SKM-1 (cell line): ENCODE data around the gene FOXC1.

Experiments used
- DNase-seq: peaks from one replicate; lab custom pipeline; 2025; ENCODE audit not compliant: unreplicated experiment; lab: John Stamatoyannopoulos, UW

FOXC1 gene

DNA sequence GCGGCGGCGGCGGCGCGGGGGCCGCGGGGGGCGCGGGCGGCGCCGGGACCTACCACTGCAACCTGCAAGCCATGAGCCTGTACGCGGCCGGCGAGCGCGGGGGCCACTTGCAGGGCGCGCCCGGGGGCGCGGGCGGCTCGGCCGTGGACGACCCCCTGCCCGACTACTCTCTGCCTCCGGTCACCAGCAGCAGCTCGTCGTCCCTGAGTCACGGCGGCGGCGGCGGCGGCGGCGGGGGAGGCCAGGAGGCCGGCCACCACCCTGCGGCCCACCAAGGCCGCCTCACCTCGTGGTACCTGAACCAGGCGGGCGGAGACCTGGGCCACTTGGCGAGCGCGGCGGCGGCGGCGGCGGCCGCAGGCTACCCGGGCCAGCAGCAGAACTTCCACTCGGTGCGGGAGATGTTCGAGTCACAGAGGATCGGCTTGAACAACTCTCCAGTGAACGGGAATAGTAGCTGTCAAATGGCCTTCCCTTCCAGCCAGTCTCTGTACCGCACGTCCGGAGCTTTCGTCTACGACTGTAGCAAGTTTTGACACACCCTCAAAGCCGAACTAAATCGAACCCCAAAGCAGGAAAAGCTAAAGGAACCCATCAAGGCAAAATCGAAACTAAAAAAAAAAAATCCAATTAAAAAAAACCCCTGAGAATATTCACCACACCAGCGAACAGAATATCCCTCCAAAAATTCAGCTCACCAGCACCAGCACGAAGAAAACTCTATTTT is 2.0 kb downstream of the FOXC1 start:
- no peak for DNase-seq

DNA sequence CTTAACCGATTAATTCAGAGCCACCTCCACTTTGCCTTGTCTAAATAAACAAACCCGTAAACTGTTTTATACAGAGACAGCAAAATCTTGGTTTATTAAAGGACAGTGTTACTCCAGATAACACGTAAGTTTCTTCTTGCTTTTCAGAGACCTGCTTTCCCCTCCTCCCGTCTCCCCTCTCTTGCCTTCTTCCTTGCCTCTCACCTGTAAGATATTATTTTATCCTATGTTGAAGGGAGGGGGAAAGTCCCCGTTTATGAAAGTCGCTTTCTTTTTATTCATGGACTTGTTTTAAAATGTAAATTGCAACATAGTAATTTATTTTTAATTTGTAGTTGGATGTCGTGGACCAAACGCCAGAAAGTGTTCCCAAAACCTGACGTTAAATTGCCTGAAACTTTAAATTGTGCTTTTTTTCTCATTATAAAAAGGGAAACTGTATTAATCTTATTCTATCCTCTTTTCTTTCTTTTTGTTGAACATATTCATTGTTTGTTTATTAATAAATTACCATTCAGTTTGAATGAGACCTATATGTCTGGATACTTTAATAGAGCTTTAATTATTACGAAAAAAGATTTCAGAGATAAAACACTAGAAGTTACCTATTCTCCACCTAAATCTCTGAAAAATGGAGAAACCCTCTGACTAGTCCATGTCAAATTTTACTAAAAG is 2.7 kb downstream of the FOXC1 start:
- DNase-seq, result no peak

DNA sequence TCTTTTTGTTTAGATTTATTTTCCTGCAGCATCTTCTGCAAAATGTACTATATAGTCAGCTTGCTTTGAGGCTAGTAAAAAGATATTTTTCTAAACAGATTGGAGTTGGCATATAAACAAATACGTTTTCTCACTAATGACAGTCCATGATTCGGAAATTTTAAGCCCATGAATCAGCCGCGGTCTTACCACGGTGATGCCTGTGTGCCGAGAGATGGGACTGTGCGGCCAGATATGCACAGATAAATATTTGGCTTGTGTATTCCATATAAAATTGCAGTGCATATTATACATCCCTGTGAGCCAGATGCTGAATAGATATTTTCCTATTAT is 3.2 kb downstream of the FOXC1 start:
- no peak for DNase-seq

DNA sequence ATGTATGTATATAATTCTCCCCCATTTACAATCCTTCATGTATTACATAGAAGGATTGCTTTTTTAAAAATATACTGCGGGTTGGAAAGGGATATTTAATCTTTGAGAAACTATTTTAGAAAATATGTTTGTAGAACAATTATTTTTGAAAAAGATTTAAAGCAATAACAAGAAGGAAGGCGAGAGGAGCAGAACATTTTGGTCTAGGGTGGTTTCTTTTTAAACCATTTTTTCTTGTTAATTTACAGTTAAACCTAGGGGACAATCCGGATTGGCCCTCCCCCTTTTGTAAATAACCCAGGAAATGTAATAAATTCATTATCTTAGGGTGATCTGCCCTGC is 3.6 kb downstream of the FOXC1 start:
- no peak for DNase-seq

DNA sequence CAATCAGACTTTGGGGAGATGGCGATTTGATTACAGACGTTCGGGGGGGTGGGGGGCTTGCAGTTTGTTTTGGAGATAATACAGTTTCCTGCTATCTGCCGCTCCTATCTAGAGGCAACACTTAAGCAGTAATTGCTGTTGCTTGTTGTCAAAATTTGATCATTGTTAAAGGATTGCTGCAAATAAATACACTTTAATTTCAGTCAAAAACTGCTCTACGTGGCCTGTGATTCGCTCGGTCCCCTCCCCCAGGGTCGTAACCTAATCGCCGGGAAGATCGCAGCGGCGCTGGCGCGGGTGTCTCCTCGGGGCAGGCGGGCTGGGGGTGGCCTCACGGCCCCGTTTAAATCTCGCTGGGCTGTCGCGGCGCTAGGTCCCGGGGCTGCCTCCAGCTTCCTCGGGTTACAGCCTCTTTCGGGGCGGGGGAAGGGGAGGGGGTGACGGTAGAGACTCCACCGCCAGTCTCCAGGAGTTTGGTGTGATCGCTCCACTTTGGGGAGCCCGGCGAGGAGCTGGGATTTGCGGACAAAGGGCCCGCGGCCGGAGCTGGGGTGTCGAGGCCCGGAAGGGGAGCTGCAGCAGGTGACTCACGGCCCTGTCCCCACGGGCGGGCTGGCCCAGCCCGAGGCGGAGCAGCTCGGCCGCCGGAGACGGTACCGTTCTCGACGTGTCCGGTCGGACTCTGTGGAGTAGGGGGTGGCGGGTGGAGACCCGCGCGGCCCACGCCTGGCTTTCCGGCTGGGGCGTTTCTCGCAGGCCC is 4.2 kb downstream of the FOXC1 start:
- DNase-seq, result no peak

DNA sequence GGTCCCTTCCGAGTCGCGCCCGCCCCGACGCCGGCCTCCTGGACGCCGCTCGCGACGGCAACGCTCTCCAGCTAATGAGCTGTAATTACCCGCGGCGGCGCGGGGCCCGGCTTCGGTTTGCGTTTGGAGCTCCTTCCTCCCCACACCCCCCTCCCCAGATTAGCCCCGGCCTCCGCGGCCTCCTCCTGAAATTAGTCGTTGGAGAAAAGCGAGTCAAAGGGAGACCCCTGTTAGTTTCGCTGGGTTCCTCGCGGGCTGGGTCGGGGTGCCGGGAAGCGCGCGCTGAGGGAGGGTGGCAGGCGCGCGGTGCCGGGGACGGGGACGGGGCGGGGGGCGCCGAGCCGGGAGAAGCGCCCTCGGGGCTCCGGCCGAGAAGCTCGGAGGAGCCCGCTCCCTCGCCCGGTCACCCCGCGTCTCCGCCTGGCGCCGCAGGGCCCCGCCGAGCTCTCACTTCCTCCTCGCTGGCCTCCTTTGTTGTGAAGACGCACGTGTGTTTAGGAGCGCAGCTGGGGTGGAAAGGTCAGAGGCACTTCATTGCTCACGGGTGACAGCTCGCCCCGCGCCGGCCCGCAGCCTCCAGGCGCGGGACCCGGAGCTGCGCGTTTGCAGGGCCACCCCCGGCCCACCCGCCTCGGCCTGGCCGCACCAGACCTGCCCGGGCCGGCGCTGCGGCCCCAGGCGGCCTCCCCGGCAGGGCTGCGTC is 4.9 kb downstream of the FOXC1 start:
- no peak for DNase-seq

DNA sequence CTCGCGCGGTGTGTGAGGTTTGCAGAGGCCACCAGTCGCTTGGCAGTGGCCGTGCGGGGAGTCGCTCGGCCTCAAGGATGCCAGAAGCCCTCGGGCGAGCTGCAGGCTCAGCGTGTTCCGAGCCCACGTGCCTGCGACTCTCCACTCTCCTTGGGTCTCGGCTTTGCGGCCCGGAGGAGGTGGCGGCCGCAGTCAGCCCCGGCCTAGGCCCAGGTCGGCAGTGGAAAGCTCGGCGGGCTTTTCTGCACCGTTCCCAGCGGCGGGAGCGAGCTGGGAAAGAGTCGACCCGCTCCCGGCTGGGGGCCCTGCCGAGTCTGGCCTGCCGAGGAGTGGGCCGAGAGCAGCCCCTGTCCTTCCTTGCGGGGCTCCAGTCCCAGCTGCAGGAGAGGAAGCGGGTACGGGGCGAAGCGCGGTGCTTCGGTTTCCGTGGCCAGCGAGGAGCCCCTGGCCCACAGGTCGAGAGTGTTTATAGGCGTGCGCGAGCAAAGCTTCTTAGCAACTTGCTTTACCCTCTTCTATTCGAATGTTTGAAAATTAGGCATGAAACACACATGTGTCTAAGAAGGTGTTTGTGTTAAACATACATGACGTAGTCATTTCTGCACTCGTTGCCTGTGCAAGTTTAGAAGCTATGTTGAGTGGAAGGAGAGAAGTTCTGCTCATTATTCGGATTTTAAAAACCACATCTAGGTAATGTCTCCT is 5.6 kb downstream of the FOXC1 start:
- DNase-seq, result no peak

DNA sequence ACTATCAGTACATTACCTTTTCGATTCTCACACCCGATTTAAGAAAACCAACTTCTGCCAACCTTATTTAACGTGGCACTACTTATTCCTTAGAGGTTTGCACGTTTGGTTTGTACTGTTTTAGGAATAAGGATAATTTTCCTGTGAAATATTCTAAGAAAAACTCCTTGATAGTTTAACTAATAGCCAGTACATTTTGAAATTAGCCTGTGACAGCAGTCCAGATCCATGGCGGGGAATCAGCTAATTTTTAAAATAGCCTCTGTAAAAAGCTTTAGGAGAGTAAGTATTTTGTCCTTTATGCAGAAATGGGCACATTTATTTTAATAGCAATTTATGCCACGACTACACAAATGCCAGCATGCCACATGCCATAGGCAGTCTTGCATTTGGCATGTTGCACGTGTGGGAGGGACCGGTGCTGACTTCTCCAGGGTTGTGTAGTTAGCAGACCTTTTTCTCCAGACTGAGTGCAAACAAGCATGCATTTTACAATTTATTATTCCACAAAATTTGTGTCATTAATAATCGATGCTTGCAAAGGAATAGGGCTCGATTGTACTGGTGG is 6.2 kb downstream of the FOXC1 start:
- no peak for DNase-seq

DNA sequence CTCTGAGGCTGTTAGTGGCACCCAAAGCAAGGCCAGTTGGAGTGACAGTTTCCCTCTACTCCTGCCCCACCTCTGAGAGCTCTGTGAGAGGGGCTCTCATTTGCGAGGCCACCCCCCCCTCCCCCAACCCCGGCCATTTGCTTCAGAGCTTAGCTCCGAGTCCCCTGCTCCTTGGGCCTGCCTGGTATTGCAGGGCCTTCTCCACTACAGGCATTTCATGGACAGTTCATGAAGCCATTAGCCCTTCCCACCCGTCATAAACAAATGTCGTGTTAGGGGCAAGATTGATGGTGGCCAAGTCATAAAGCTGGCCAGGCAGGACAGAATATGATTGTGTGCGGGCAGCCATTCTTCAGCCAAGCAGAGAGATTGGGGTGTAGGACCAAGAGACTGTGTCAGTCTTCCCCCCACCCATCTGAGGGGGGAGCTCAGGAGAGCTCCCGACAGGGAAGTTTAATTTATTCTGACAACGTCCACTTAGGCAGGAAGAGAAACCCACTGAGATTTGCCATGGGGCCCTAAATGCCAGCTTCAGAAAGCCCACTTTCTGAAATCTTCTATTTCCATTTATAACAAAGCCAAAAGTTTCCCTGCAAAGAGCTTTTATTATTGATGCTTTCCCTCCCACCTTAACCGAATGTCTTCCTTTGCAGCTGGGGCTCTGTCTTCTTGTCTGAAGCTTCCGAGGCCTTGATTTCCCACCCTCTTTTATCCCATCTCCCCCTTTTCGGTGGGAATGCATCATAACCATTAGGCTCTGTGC is 7.2 kb downstream of the FOXC1 start:
- no peak for DNase-seq

DNA sequence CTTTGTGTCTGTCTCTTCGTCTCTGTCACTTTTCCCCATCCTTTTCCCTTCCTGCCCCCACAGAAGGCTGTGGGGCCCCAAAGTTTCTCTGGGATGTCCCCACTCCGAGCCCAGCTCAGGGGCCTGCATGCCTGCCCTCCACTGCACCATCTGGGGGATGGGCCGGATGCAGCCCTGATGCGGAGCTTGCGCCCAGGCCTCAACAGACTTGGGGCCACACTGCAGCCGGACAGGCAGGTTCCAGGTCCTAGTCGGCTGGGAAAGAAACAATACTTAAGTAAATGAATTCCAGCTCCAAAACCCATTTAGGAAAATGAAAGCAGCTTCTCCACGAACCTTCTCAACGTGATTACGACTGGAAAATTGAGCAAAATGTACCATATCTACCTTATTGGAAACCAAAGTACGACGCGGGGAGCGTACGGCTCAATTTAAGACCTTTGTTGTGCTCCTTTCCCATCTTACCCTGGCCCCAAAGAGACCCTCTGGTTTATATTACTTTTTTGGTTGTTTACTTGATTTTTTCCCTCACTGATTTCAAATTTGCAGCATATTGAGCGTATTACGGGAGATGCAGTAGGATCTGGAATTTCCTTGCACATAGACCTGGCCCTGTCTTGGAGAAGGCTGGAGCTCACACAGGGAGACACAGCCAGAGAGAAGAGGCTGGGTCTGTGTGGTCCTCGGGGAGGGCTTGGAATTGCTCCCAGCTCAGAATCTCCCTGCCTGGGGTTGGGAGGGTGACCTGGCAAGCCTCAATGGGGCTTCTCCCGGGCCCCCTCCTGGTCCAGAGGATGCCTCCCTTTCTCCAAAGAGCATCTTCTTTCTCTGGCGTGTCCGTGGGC is 8.0 kb downstream of the FOXC1 start:
- DNase-seq, result no peak

DNA sequence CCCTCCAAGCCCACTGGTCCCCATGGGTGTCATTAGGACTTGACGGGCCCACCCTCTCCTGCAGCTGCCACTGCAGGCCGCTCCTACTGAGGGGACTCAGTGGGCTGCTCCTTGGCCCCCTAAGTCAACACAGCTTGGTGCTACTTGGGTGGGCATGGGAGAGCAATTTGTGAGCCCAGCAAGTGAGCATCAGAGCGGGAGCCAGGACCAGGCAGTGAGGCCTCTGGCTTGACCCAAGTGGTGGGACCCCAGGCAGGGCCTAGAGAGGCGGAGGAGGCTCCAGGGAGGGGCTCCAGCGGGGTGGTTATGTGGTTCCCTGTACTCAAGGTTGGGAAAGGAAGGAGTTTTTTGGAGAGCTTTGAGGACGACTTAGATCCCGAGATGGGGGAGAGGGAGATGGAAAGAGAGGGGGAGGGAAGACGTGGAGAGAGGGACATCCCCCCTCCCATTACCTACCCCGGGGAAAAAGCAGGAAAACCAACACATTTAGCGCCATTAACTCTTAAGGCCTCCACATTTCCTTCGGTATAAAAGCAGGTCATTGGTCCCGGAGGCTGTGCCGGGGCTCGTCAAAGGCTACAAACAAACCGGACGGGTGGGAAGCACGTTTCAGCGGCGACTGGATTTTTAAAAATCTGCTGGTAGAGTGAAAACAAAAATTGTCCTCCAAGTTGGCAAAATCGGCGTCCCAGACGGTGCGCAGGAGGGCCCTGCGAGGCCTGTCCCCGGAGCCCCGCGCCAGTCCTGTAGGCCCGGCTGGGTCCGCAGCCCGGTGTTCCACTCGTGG is 8.8 kb downstream of the FOXC1 start:
- DNase-seq, result no peak

DNA sequence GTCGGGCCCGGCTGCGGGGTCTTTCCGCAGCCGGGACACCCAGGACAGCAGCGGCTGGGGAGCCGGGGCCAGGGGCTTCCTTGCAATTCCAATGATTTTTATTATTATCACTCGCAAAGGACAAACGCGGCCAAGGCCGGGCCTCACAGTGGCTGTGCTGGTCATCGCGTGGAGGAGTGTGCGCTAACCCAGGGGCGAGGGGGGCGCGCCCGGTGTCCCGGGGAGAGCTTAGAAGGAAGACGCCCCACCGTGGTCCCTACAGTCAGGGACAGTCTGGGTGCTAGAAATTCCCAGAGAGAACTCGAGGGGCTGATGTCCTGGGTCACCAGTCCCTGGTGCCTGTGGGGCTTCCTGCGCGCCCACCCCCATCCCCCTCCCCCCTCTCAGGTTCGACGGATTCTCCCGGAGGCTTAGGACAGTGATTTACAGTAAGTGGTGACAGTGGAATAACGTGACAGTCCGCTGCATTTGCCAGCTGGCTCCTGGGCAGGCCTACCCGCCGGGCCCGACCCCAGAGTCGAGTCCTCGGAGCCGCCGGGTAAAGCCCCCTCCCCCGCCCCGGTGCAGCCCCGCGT is 9.5 kb downstream of the FOXC1 start:
- no peak for DNase-seq

DNA sequence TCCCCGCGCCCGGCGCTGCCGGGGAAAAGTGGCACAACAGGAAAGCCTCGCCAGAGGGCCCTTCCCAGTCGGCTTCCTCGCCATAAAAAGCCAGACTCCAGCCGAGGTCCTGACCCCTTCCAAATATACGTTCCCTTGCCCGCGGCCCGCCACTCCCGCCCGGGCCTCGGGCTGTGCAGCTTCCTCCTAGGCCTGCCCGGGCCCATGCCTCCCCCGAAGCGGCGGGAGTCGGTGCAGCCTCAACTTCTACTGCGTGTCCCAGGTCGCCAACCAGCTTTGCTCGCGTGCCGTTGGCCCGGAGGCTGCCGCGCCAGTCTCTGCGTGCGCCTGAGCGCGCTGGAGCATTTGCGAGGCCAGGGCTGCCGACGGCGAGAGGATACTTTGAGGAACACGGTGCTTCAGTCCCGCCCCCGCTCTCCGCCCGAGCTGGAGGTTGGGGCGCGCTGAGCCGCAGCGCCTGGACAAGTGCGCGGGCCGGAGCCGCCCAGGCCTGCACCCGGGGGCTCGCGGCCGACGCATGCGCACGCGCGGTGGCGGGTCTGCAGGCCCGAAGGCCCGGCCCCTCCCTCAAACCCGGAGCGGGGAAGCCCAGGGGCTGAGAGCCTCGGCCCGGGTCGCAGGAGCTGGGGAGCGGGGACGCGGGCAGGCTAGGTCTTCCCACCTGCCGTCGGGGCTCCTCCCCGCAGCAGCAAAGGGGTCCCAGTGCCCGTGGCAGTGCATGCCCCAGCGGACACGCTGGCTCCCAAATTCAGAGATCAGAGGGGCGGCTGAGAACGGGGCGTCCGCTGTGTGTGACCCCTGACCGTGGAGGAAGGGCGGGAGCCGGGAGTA is 10.2 kb downstream of the FOXC1 start:
- no peak for DNase-seq

DNA sequence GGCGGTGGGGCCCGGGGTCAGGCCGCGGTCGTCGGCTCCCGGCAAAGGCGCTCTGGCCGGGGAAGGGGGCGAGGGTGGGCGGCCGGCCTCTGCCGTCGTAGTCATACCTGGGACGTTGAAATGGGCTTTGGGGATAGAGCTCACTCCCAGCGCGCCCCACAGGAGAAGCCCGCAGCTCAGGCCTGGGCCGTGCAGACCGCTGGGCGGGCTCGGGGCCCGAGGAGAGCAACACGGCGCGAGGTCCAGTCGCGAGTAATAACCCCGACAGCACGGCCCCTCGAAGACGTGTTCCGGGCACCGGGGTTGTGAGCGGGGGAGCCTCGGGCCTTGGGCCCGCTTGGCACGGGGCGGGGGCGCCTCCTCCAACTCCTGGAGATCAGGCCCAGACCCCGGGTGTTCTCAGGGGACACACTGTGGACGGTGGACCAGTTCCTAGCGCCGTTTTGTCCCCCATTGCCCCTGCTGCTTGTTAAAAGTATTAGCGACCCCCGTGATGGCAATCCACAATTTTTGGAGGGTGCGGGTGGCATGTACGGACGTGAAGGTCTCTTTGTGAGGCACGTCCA is 10.9 kb downstream of the FOXC1 start:
- DNase-seq, result no peak

DNA sequence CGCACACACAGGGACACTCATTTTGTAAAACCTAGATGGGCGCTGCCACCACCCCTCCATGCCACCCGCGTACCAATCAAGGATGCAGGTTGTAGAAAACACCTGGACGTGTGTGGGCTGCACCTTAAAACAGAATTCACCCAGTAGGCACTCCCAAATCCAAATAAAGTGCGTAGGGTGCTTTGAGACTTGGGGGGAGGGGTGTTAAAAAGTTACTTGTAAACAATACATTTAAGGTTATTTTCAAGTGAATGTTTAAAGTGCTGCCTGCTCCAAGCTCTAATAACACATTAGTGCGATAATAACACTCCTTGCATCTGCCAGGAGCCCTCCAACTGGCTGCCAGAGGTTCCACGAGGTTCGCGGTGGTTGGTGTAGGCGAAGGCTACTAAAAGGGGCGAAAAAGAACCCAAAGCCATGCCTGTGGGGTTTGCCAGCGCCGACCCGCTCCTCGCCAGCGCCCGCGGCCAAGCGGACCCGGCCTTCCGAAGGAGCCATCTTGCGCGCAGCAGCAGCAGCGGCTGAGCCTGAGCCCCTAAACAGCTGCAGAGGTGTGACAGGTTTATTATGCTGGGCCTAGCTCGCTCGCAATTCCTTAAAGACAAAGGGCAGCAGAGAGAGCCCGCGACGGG is 11.5 kb downstream of the FOXC1 start:
- no peak for DNase-seq

DNA sequence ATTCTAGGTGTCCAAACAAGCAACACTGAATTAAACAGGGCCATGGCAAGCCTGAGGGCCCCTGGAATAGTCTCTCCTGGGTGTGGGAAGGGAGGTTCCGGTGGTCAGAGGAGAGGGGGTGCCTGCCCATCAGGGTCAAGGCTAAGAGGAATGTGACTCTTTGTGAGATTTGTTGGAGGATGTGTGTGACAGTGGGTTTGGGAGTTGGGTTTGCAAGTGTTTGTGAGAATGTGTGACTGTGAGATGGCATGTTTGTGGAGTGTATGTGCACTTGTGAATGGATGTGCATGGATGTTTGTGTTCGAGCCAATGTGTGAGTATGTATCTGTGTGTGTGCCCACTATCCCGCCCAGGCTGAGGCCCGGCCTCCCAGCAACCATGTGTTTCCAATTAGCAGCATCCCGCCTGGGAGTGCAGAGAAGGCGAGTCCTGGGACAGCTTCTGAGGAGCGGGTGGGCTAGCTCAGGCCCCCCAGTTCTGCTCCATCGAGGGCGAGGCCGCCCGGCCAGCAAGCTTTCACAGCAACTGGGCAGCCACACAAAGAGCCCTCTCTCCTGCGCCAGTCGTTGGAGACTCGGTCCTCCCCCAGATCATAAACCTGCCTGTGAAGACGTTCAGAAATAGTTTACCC is 12.6 kb downstream of the FOXC1 start:
- no peak for DNase-seq
